ENCODE data around the gene ST8SIA1.
"Not testable (repeated sequence)": the region's sequence is repeated elsewhere in the genome, so short reads cannot be mapped to it uniquely, and the experiment has no call there.

ST8SIA1 gene

GRCh38 chr12:22149286-22149685 is 185.2 kb downstream of the ST8SIA1 start:
- DNase-seq, result not testable (repeated sequence)

- not testable (repeated sequence) for DNase-seq
These were observed 187.8 kb downstream of the ST8SIA1 start for GRCh38 chr12:22146686-22147085.
